ENCODE results near the gene TGFB1. TPM values are rescaled to one million over a fixed set of nuclear protein-coding genes. Genes with fewer than 3 reads are reported as not detected.

TGFB1 gene
- total and polyA plus RNA-seq, 9 of the 15 experiments (the other 6 are each of a cell fraction or from before 2014, with no cell fraction given) = 0.24 to 159 (median 17.2) TPM

DNA sequence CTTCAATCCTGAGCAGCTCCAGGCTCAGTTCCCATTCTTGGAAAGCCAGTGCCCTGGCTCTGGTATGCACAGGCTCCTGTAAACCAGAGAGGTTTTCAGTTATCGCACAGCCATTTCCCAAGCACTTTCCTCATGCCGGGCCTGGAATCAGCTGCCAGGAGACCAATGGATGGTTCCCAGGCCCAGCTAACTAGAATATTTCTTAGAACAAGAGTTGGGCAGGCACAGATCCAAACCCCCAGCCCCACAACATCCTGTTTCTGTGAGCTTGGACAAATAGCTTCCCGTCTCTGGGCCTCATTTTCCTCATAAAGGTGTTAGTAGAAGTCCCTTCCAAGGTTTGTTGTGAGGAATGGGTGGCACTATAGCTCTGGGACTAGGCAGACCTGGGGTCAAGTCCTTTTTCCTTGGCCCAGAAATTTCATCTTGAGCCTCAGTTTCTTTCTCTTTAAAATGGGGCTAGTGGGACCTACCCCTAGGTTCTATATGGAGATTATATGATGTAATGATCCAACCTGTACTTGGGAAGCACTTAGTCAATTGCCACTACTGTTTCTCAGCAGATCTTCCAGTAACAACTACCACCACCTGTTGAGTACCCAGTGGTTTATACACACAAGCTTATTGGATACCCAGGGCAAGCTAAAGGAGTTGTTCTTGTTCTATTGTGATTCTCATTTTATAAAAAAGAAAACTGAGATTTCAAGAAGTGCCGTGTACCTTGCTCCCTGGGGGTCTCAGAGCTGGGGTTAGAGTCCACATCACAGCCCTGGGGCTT, 48.8 kb downstream of the TGFB1 start:
- Histone ChIP-seq H4K20me1 (replicated peaks; ENCODE audit: control insufficient read depth, insufficient read depth, low read length) (peaks cover 7% of the 10 kb centered on the region; the same call in 1 of the 2 replicates), H3K9ac (ENCODE audit: insufficient read depth in 1 of 2, low read depth in 2 of 2, low read length in 2 of 2) (no peak overlapping the region), H3K9me1 (ENCODE audit: control insufficient read depth, insufficient read depth, low read length) (no peaks in the 10 kb centered on the region), H3K27me3 (ENCODE audit: control insufficient read depth in 2 of 2, insufficient read depth in 2 of 2, low read length in 2 of 2) (no peaks in the 10 kb centered on the region), H3K36me3 (ENCODE audit: control insufficient read depth, insufficient read depth, low read length) (peaks cover 83% of the 10 kb centered on the region), H3K9me3 (replicated peaks; ENCODE audit: control insufficient read depth, insufficient read depth, low read depth, low read length) (no peaks in the 10 kb centered on the region), H3K4me3 (no peak overlapping the region), H3K79me2 (ENCODE audit: control insufficient read depth, insufficient read depth, low read length) (peaks cover 5% of the 10 kb centered on the region; the same call in 1 of the 3 replicates), H3K4me1 (replicated peaks in 1 of 2; ENCODE audit: control insufficient read depth in 2 of 2, insufficient read depth in 2 of 2, low read length in 2 of 2) (peaks cover 11 to 12% of the 10 kb centered on the region in 2 experiments; a peak in 4 of 5 replicates), H3K4me2 (ENCODE audit: insufficient read depth, low read length) (no peak overlapping the region), H3K27ac (ENCODE audit: extremely low read depth, low read depth, low read length) (no peak overlapping the region), H2AFZ (ENCODE audit: low read depth, low read length) (no peak overlapping the region)
- FAIRE-seq = no peak
- POLR2A ChIA-PET = interaction anchor here (0.6 to 1.4 kb wide), 5 partner anchors 10 to 164 kb away, joined by 3 to 5 read pairs (median 4); partner anchors contain the start of gene HNRNPUL1
- intact Hi-C loops (cut with micrococcal nuclease) = loop anchor here (5.0 kb wide), 2 partner anchors 47 to 103 kb away; partner anchors contain the start of gene TGFB1
- in situ Hi-C loops (cut with MboI) = loop anchor here (25.0 kb wide), 1 partner anchor 257 kb away; no protein-coding TSS in a partner anchor
- no TSS peak for BruUV-seq (replicated peaks)
- DNase-seq (ENCODE audit: extremely low read depth in 1 of 4, low spot score in 3 of 4) = no peak
- no peak for ATAC-seq
- WGBS (ENCODE audit: insufficient coverage, low coverage, missing lambda C conversion rate) = 97% methylated on average over 4 of the region's 4 CpGs
- CTCF ChIA-PET (ENCODE audit: low intra/inter-chr PET ratio) = no interaction called here
- TF ChIP-seq PRMT5 (CRISPR knock-in tag; IDR thresholded peaks at IDR 0.05) = no peak
- TF ChIP-seq RBM25 (IDR thresholded peaks at IDR 0.05; ENCODE audit: low read depth, low read length, severe bottlenecking) = peak; percentile 59

- Histone ChIP-seq H3K27ac (ENCODE audit: extremely low read depth, low read depth, low read length) (no peak overlapping the region), H3K79me2 (ENCODE audit: control insufficient read depth, insufficient read depth, low read length) (peaks cover under 1% of the 10 kb centered on the region; the same call in 1 of the 3 replicates), H3K9me1 (ENCODE audit: control insufficient read depth, insufficient read depth, low read length) (no peaks in the 10 kb centered on the region), H3K36me3 (ENCODE audit: control insufficient read depth, insufficient read depth, low read length) (peaks cover 93% of the 10 kb centered on the region), H3K4me3 (no peak overlapping the region), H4K20me1 (replicated peaks; ENCODE audit: control insufficient read depth, insufficient read depth, low read length) (peaks cover 11% of the 10 kb centered on the region; the same call in 1 of the 2 replicates), H2AFZ (ENCODE audit: low read depth, low read length) (no peak overlapping the region), H3K27me3 (ENCODE audit: control insufficient read depth in 2 of 2, insufficient read depth in 2 of 2, low read length in 2 of 2) (no peaks in the 10 kb centered on the region), H3K4me1 (replicated peaks in 1 of 2; ENCODE audit: control insufficient read depth in 2 of 2, insufficient read depth in 2 of 2, low read length in 2 of 2) (peaks cover 4 to 7% of the 10 kb centered on the region in 2 experiments; a peak in 4 of 5 replicates), H3K4me2 (ENCODE audit: insufficient read depth, low read length) (no peak overlapping the region), H3K9ac (ENCODE audit: insufficient read depth in 1 of 2, low read depth in 2 of 2, low read length in 2 of 2) (no peak overlapping the region), H3K9me3 (replicated peaks; ENCODE audit: control insufficient read depth, insufficient read depth, low read depth, low read length) (no peaks in the 10 kb centered on the region)
- WGBS (ENCODE audit: insufficient coverage, low coverage, missing lambda C conversion rate) = 98% methylated on average over 14 of the region's 14 CpGs
- no peak for DNase-seq (ENCODE audit: extremely low read depth in 1 of 4, low spot score in 3 of 4)
- CTCF ChIA-PET (ENCODE audit: low intra/inter-chr PET ratio) = no interaction called here
- FAIRE-seq = no peak
- TF ChIP-seq RBFOX2 (IDR thresholded peaks at IDR 0.05; ENCODE audit: low read depth, low read length) (0 out of 2 replicates have a peak, but pooled peaks have one; percentile 29), POLR2G (IDR thresholded peaks at IDR 0.05; ENCODE audit: low read depth, low read length) (peak; percentile 45; the same call in 1 of the 2 replicates), FOXA3 (CRISPR knock-in tag; conservative IDR thresholded peaks at IDR 0.05 in 1 of 2, IDR thresholded peaks at IDR 0.05 in 1 of 2) (no peak), PYGO2 (tag; IDR thresholded peaks at IDR 0.05) (no peak), ZBTB33 (CRISPR knock-in tag; IDR thresholded peaks at IDR 0.05) (peak; percentile 49; the same call in 1 of the 2 replicates)
- BruUV-seq (replicated peaks) = no TSS peak
- no peak for ATAC-seq
- in situ Hi-C loops (cut with MboI) (loop anchor here (25.0 kb wide), 1 partner anchor 258 kb away; no protein-coding TSS in a partner anchor), intact Hi-C loops (cut with micrococcal nuclease) (no loop called here)
- POLR2A ChIA-PET = interaction anchor here (0.6 to 1.2 kb wide), 3 partner anchors 9 to 12 kb away, joined by 3 to 4 read pairs (median 4); no protein-coding TSS in a partner anchor
These were observed 49.8 kb downstream of the TGFB1 start for GRCh38 chr19:41303954-41304353.
